GM23248 (cell line): ENCODE measurements around the gene ADRA2C. TPM values are rescaled to one million over a fixed set of nuclear protein-coding genes. Genes with fewer than 3 reads are reported as not detected.
A peak's percentile ranks its signal among the peaks of the same experiment; 100 is the strongest.

Source experiments
- DNase-seq: peaks from one replicate; pipeline ENCODE4 v3.0.0-alpha.2; 2015
- H2AFZ ChIP-seq: fragments of 200-600 bp; sonication (generic); 2 replicates; pipeline ENCODE4 v1.6.1; 2016; ENCODE audit warnings: antibody characterized with exemption
- H3F3A ChIP-seq: fragments of 200-600 bp; sonication (generic); 2 replicates; pipeline ENCODE4 v1.6.1; 2016; ENCODE audit warnings: mild to moderate bottlenecking, antibody characterized with exemption, mixed run types; ENCODE audit not compliant: insufficient read depth
- H3K27ac ChIP-seq: fragments of 200-600 bp; sonication (generic); 2 replicates; pipeline ENCODE4 v1.5.1; 2016; ENCODE audit warnings: mild to moderate bottlenecking
- H3K27me3 ChIP-seq: fragments of 200-600 bp; sonication (generic); replicated peaks from 2 replicates; pipeline ENCODE4 v1.6.1; 2016; ENCODE audit warnings: mild to moderate bottlenecking; ENCODE audit not compliant: insufficient read depth
- H3K36me3 ChIP-seq: fragments of 200-600 bp; sonication (generic); 2 replicates; pipeline ENCODE4 v1.6.1; 2016; ENCODE audit warnings: low read depth, mild to moderate bottlenecking
- H3K4me1 ChIP-seq: fragments of 200-600 bp; sonication (generic); 2 replicates; pipeline ENCODE4 v1.6.1; 2016; ENCODE audit warnings: mild to moderate bottlenecking; ENCODE audit not compliant: insufficient read depth
- H3K4me2 ChIP-seq: fragments of 200-600 bp; sonication (generic); one replicate; pipeline ENCODE4 v1.6.1; 2016; ENCODE audit warnings: mild to moderate bottlenecking; ENCODE audit not compliant: unreplicated experiment
- H3K4me3 ChIP-seq: fragments of 200-600 bp; sonication (generic); 2 replicates; pipeline ENCODE4 v1.5.1; 2016; ENCODE audit warnings: mild to moderate bottlenecking
- H3K79me2 ChIP-seq: fragments of 200-600 bp; sonication (generic); 2 replicates; pipeline ENCODE4 v1.6.1; 2016; ENCODE audit warnings: mild to moderate bottlenecking; ENCODE audit not compliant: insufficient read depth
- H3K9ac ChIP-seq: fragments of 200-600 bp; sonication (generic); 2 replicates; pipeline ENCODE4 v1.6.1; 2016; ENCODE audit warnings: mild to moderate bottlenecking
- H3K9me2 ChIP-seq: fragments of 200-600 bp; sonication (generic); 2 replicates; pipeline ENCODE4 v1.6.1; 2016; ENCODE audit warnings: mixed run types, mild to moderate bottlenecking, moderate library complexity; ENCODE audit not compliant: insufficient read depth
- H3K9me3 ChIP-seq: fragments of 200-600 bp; sonication (generic); one replicate; pipeline ENCODE4 v1.6.1; 2017; ENCODE audit warnings: low read depth
- H4K20me1 ChIP-seq: fragments of 200-600 bp; sonication (generic); 2 replicates; pipeline ENCODE4 v1.6.0; 2016; ENCODE audit not compliant: insufficient read depth
- EZH2 ChIP-seq: fragments of 200-600 bp; sonication (generic); IDR thresholded peaks from 2 replicates; pipeline ENCODE4 v1.6.1; 2018; ENCODE audit warnings: antibody characterized with exemption, mild to moderate bottlenecking; ENCODE audit not compliant: insufficient read depth, poor library complexity, severe bottlenecking
- EZH2phosphoT487 ChIP-seq: fragments of 200-600 bp; sonication (generic); IDR thresholded peaks from 2 replicates; pipeline ENCODE4 v1.6.1; 2018; ENCODE audit warnings: antibody characterized with exemption, moderate library complexity, mild to moderate bottlenecking, low read depth; ENCODE audit not compliant: insufficient read depth
- WGBS, 2 experiments: methylation state at CpG; one replicate each; pipeline ENCODE4 v1.1.6; 2015 to 2017; ENCODE audit warnings: low lambda C conversion rate in 2 of 2, low coverage in 1 of 2; ENCODE audit errors: missing lambda C conversion rate in 2 of 2; 5-methylcytosine and 5-hydroxymethylcytosine counted together
- in situ Hi-C: fragments of 300-500 bp; cut with MboI; formaldehyde crosslinking; loops from 2 replicates; pipeline ENCODE4 v1.15.0; 2020
- polyA plus RNA-seq: library from polyadenylated mRNA; unstranded; fragments of >200 nt; fragmentation: Nextera tagmentation; extraction: Ambion mirVana; gene quantifications from 2 replicates; pipeline ENCODE4 v1.2.1, GENCODE V29; 2016
- total RNA-seq: library from RNA; depleted of rRNA; stranded (reverse); fragments of >200 nt; shearing (Covaris generic); gene quantifications from 2 replicates; pipeline ENCODE4 v1.2.3, GENCODE V29; 2014

The ADRA2C gene
- total and polyA plus RNA-seq, 2 experiments from 2014 or later: 0.14 to 2.2 TPM

DNA sequence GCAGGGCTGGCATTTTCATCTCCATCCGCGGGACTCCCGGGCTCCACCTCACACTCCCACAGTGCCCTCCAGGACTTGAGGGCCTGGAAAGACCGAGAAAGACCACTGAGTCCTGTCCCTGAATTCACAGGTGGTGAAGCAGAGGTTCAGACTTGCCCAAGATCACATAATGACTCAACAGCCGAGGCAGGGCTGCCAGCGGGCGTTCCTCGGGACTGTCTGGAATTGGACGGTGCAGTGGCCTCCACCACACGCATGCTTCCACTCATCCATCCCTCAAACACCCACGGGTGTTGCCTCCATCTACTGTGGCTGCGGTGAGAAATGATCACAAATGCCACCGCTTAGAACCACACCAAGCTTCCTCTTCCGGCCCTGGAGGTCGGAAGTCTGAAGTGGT is 6.9 kb upstream of the ADRA2C start:
- H3K9ac ChIP-seq: no peak overlapping the region
- H3K9me2 ChIP-seq: no peaks in the 10 kb centered on the region
- no peaks in the 10 kb centered on the region for H4K20me1 ChIP-seq
- peaks cover 29% of the 10 kb centered on the region for H3K27me3 ChIP-seq
- H2AFZ ChIP-seq: no peak overlapping the region
- no peaks in the 10 kb centered on the region for H3F3A ChIP-seq
- H3K9me3 ChIP-seq: no peaks in the 10 kb centered on the region
- H3K27ac ChIP-seq: no peak overlapping the region
- H3K4me1 ChIP-seq: no peaks in the 10 kb centered on the region
- WGBS, 2 experiments: 18 to 21% methylated on average over 15 of the region's 15 CpGs
- in situ Hi-C loops: no loop called here
- no peak overlapping the region for H3K4me2 ChIP-seq
- no peak overlapping the region for H3K4me3 ChIP-seq
- H3K79me2 ChIP-seq: no peaks in the 10 kb centered on the region
- TF ChIP-seq EZH2: no peak
- no peaks in the 10 kb centered on the region for H3K36me3 ChIP-seq
- peak; percentile 70 for DNase-seq

DNA sequence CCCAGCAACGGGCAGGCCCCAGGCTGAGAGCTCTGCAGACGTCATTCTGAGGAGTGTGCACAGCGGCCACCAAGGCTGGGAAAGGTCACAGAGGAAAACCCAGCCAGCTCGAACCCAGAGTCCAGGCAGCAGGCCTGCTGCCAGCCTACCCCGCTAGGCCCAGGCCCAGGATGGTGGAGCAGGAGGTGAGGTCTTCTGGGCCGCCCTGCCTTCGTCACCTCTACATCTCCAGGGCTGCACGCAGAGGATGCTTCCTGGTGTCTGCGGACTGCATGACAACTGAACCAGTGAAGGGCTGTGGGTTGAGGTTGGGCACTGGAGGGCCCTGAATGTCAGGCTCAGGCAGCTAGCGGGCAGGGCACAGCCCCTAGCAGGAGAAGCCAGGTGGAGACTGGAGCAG is 5.8 kb upstream of the ADRA2C start:
- 57 to 60% methylated on average over 7 to 10 of the region's 10 CpGs for WGBS, 2 experiments
- H3K4me2 ChIP-seq: no peak overlapping the region
- H3K27ac ChIP-seq: no peak overlapping the region
- no peaks in the 10 kb centered on the region for H3K9me3 ChIP-seq
- DNase-seq: no peak
- no peak overlapping the region for H3K9ac ChIP-seq
- H3K9me2 ChIP-seq: no peaks in the 10 kb centered on the region
- in situ Hi-C loops: no loop called here
- H3K4me3 ChIP-seq: no peak overlapping the region
- H3K4me1 ChIP-seq: no peaks in the 10 kb centered on the region
- no peak for TF ChIP-seq EZH2phosphoT487
- H2AFZ ChIP-seq: no peak overlapping the region
- H4K20me1 ChIP-seq: no peaks in the 10 kb centered on the region
- no peaks in the 10 kb centered on the region for H3K36me3 ChIP-seq
- no peaks in the 10 kb centered on the region for H3F3A ChIP-seq
- H3K79me2 ChIP-seq: no peaks in the 10 kb centered on the region
- H3K27me3 ChIP-seq: peaks cover 20% of the 10 kb centered on the region

DNA sequence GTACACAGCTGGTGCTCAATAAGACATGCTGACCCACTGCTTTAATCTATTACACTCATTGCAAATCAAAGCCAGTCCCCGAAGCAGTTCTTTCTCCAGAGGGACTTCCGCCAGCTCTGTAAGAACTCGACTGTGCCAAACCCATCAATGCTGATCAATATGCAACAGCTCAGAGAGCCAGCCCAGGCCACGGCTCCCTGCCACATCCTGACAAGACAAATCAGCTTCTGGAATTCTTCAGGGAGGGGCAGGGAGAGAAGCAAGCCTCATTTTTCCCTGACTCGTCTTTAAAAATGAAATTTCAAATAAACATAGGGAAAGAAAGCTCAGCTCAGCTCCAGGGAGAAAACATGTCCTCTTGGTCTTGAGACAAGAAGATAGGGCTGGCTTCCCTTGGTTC is 5.3 kb upstream of the ADRA2C start:
- Histone ChIP-seq H3K4me1 (no peaks in the 10 kb centered on the region), H3K9me3 (no peaks in the 10 kb centered on the region), H3K4me2 (no peak overlapping the region), H4K20me1 (no peaks in the 10 kb centered on the region), H3K9me2 (no peaks in the 10 kb centered on the region), H3K27ac (no peak overlapping the region), H3K36me3 (no peaks in the 10 kb centered on the region), H3K4me3 (no peak overlapping the region), H3K79me2 (no peaks in the 10 kb centered on the region), H2AFZ (no peak overlapping the region), H3K9ac (no peak overlapping the region), H3K27me3 (peaks cover 15% of the 10 kb centered on the region), H3F3A (no peaks in the 10 kb centered on the region)
- TF ChIP-seq EZH2 (no peak), EZH2phosphoT487 (no peak)
- in situ Hi-C loops: no loop called here
- 5 to 7% methylated on average over 5 of the region's 5 CpGs for WGBS, 2 experiments
- no peak for DNase-seq

DNA sequence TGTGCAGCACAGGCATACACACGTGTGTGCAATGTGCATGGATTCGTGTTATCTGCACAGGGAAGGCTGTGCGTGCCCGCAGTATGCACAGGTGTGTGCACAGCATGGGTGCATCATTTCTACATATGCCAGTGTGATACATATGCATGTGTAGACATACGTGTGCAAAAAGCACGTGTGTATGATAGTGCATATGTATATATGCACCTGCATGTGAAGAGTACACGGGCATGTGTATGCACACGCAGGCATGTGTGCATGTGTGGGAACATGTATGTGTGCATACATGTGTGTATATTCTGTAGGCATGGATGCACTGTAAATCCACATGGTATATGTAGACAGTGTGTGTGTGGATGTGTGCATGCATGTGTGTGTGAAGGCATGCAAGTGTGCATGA is 3.9 kb upstream of the ADRA2C start:
- 67 to 68% methylated on average over 8 of the region's 8 CpGs for WGBS, 2 experiments
- in situ Hi-C loops: no loop called here
- TF ChIP-seq EZH2phosphoT487 (no peak), EZH2 (no peak)

More for the DNA sequence above, 3.9 kb upstream of the ADRA2C start:
- H3F3A ChIP-seq: no peaks in the 10 kb centered on the region
- DNase-seq: no peak
- H3K9ac ChIP-seq: no peak overlapping the region
- no peaks in the 10 kb centered on the region for H3K79me2 ChIP-seq
- no peaks in the 10 kb centered on the region for H3K36me3 ChIP-seq
- no peaks in the 10 kb centered on the region for H3K9me2 ChIP-seq
- H3K9me3 ChIP-seq: no peaks in the 10 kb centered on the region
- peaks cover 6% of the 10 kb centered on the region for H3K27me3 ChIP-seq
- no peaks in the 10 kb centered on the region for H3K4me1 ChIP-seq
- H2AFZ ChIP-seq: no peak overlapping the region
- H4K20me1 ChIP-seq: no peaks in the 10 kb centered on the region
- H3K27ac ChIP-seq: no peak overlapping the region
- H3K4me3 ChIP-seq: no peak overlapping the region
- no peak overlapping the region for H3K4me2 ChIP-seq
